ENCODE results near the gene AOPEP.
"Not testable (repeated sequence)": the region's sequence is repeated elsewhere in the genome, so short reads cannot be mapped to it uniquely, and the experiment has no call there.

The AOPEP gene

DNA sequence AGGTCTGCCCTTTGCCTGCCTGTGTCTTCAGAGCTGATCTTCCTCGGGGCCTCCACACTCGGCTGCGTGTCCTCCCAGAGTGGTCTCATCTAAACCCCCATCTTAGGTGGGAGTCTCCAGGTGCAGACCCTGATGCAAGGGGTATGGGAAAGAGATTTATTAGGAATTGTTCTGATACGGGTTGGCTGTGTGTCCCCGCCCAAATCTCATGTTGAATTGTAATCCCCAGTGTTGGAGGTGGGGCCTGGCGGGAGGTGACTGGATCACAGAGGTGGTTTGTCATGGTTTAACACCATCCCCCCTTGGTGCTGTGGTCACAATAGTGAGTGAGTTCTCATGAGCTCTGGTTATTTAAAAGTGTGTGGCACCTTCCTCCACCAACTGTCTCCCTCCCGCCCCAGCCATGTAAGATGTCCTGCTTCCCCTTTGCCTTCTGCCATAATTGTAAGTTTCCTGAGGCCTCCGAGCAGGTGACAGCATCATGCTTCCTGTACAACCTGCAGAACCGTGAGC is 208.4 kb downstream of the AOPEP start:
- no peak for DNase-seq (ENCODE audit: low spot score)
- TF ChIP-seq, protein P1, sequence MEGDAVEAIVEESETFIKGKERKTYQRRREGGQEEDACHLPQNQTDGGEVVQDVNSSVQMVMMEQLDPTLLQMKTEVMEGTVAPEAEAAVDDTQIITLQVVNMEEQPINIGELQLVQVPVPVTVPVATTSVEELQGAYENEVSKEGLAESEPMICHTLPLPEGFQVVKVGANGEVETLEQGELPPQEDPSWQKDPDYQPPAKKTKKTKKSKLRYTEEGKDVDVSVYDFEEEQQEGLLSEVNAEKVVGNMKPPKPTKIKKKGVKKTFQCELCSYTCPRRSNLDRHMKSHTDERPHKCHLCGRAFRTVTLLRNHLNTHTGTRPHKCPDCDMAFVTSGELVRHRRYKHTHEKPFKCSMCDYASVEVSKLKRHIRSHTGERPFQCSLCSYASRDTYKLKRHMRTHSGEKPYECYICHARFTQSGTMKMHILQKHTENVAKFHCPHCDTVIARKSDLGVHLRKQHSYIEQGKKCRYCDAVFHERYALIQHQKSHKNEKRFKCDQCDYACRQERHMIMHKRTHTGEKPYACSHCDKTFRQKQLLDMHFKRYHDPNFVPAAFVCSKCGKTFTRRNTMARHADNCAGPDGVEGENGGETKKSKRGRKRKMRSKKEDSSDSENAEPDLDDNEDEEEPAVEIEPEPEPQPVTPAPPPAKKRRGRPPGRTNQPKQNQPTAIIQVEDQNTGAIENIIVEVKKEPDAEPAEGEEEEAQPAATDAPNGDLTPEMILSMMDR (IDR thresholded peaks at IDR 0.05; ENCODE audit: extremely low read depth, insufficient read depth, missing control alignments): no peak
- in situ Hi-C loops (cut with MboI; ENCODE audit: low pct_unique_long_range_greater_than_20kb, low sequenced_read_pairs, unreplicated experiment): no loop called here

DNA sequence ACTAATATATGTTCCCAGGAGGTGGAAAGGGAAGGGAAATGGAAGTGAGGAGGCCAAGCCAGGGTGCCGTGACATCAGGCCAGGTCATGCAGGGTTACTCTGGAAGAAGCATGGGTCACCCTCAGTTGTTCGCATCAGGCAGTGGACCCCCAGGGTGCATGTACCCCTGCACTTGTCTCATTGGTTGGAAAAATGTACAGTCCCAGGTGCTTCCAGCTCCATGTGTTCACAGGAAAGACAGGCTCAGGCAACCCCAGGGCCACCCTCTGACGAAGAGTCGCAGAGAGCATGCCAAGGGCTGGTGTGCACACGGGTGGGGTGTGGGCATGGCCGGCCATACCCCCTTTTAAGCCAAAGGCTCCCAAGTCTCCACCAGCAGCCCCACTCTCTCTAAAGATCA is 208.9 kb downstream of the AOPEP start:
- TF ChIP-seq, protein P1 (IDR thresholded peaks at IDR 0.05; ENCODE audit: extremely low read depth, insufficient read depth, missing control alignments): no peak
- in situ Hi-C loops (cut with MboI; ENCODE audit: low pct_unique_long_range_greater_than_20kb, low sequenced_read_pairs, unreplicated experiment): no loop called here

DNA sequence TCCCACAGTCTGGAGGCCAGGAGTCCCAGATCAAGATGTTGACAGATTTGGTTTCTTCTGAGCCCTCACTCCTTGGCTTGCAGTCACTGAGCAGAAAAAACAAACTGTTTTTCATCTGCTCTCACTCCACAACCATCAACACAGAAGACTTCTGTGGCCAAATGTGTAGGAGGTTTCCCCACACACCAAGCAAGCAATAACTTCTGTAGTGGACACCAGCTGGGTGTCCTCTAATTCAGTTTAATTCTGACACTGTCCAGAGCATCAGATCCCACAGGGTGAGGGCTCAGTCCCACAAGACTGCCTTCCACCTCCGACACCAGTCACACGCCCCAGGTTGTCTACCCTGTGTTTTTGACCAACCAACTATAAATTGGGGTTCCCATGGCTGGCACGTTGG is 209.9 kb downstream of the AOPEP start:
- in situ Hi-C loops (cut with MboI; ENCODE audit: low pct_unique_long_range_greater_than_20kb, low sequenced_read_pairs, unreplicated experiment): no loop called here
- no peak for DNase-seq (ENCODE audit: low spot score)
- TF ChIP-seq, protein P1 (IDR thresholded peaks at IDR 0.05; ENCODE audit: extremely low read depth, insufficient read depth, missing control alignments): no peak

More for the DNA sequence above, 208.9 kb downstream of the AOPEP start:
- no peak for DNase-seq (ENCODE audit: low spot score)

DNA sequence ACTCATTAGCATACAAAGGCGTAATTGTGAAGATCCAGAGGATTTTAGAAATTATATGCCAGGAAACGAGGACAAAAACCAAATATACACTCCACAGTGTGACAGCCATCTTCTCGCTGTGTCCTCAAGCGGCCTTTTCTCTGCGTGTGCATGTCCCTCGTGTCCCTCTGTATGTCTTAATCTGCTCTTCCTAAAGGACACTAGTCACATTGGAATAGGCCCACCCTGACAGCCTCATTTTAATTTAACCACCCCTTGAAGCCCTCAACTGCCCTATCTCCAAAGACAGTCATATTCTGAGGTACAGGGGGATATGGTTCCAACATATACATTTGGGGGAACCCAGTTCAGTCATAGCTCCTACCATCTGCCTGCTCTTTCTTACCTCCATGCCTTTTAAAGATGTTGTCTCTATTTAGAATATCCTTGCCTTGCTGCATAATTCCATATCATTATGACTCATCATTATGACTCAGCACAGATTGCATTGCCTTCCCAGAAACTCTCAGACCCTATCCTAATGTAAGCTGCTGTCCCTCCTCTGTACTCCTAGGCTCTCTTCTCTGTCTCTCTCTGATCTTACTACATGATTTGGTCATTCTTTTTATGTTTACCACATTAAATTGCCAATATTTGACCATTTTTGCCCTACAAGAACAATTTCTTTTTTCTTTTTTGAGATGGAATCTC is 210.9 kb downstream of the AOPEP start:
- no peak for DNase-seq (ENCODE audit: low spot score)
- in situ Hi-C loops (cut with MboI; ENCODE audit: low pct_unique_long_range_greater_than_20kb, low sequenced_read_pairs, unreplicated experiment): no loop called here
- TF ChIP-seq, protein P1 (IDR thresholded peaks at IDR 0.05; ENCODE audit: extremely low read depth, insufficient read depth, missing control alignments): no peak

DNA sequence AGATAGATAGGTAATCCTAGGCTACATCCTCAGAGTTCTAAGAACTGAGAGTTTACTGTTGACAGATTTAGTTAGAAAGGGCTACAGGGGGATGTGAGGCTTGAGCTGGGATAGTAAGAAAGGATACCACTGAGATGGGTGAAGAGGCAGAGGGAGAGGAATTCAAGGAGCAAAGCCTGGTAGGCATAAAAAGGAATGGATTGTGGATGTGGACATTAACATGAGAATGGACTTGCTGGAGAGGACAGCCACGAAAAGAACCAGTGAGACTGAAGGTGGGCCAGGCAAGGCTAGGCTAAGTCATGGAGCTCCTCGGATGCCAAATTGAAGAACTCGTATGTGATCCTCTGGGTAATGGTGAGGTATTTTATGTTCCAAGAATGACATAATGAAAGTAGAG is 211.9 kb downstream of the AOPEP start:
- in situ Hi-C loops (cut with MboI; ENCODE audit: low pct_unique_long_range_greater_than_20kb, low sequenced_read_pairs, unreplicated experiment): no loop called here
- no peak for DNase-seq (ENCODE audit: low spot score)
- TF ChIP-seq, protein P1 (IDR thresholded peaks at IDR 0.05; ENCODE audit: extremely low read depth, insufficient read depth, missing control alignments): no peak

DNA sequence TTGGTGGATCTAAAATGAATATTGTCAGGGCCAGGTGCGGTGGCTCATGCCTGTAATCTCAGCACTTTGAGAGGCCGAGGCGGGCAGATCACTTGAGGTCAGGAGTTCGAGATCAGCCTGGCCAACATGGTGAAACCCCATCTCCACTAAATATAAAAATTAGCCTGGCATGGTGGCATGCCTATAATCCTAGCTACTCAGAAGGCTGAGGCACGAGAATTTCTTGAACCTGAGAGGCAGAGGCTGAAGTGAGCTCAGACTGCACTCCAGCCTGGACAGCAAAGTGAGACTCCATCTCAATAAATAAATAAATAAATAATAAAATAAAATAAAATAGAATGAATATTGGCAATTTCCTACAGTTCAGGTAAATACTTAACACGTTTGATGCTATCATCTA is 213.8 kb downstream of the AOPEP start:
- in situ Hi-C loops (cut with MboI; ENCODE audit: low pct_unique_long_range_greater_than_20kb, low sequenced_read_pairs, unreplicated experiment); DNase-seq (ENCODE audit: low spot score): not testable (repeated sequence)

DNA sequence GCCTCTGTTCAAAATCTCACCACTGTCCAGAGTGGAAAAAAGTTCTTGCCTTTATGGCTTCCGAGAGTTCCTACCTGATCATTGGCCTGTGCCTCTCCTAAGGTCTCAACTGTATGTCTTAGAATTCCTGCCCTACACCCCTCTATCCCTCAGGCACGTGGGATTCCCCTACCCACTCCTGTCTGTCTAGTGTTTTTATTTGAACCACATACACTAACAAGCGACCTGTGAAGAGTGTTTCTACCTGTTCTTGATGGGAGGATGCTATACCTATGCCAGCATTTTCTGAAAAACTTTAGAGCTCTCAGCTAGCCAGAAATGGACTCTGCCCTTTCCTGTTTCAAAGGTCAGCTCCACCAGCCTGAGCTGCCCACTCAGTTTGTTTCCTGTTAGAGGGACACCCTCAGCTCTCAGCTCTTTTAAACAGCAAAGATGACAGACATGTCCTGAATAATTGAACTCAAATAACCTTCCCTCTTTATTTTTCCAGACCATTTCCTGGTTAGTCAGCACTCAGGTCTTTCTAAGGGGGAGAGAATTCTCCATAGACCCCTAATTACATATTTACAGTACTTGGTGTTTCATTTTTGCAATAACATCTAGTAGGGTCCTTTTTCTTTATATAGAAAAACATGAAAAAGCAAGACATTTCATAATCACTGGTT is 214.8 kb downstream of the AOPEP start:
- in situ Hi-C loops (cut with MboI; ENCODE audit: low pct_unique_long_range_greater_than_20kb, low sequenced_read_pairs, unreplicated experiment): no loop called here
- DNase-seq (ENCODE audit: low spot score): no peak
- TF ChIP-seq, protein P1 (IDR thresholded peaks at IDR 0.05; ENCODE audit: extremely low read depth, insufficient read depth, missing control alignments): no peak

Measured in GM13977 (cell line).